Stimulated activated CD8-positive, alpha-beta memory T cell treated with anti-CD3 and anti-CD28 coated beads, Interleukin-12 subunit alpha, Interleukin-12 subunit beta, amount 100 ng/mL, for 24 hours (primary cell): ENCODE measurements around the gene GTF2I.
"Not testable (repeated sequence)": the region's sequence is repeated elsewhere in the genome, so short reads cannot be mapped to it uniquely, and the experiment has no call there.

ENCODE experiments used
- DNase-seq: peaks from one replicate; pipeline ENCODE4 v3.0.0-alpha.2; 2020; ENCODE audit errors: extremely low read depth

Gene GTF2I

DNA sequence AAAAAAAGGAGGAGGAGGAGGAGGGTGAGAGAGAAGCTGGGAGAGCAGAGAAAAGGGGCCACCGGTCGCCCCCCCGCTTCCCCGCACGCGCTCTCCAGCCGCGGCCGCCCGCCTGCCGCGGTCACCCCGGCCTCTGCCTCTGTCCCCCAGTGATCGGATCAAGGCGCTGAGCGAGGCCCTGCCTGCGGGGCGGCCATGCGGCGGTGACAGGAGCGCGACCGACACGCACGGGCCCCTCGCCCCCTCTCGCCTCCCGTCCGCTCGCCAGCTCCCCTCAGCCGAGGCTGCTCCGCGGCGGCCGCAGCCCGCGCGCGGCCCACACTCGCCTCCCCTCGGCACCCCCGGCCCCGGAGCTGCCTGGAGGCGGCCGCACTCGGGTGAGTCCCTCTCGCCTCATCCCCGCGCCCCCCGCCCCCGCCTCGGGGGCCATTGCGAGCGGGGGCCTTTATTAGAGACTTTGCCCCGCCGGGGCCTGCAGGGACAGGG is at the start of gene GTF2I:
TSS of gene GTF2I (plus strand) at position 27 of the 486 bp plus-strand sequence. CDS start 31,411 bp downstream, outside the sequence.
- no peak for DNase-seq

DNA sequence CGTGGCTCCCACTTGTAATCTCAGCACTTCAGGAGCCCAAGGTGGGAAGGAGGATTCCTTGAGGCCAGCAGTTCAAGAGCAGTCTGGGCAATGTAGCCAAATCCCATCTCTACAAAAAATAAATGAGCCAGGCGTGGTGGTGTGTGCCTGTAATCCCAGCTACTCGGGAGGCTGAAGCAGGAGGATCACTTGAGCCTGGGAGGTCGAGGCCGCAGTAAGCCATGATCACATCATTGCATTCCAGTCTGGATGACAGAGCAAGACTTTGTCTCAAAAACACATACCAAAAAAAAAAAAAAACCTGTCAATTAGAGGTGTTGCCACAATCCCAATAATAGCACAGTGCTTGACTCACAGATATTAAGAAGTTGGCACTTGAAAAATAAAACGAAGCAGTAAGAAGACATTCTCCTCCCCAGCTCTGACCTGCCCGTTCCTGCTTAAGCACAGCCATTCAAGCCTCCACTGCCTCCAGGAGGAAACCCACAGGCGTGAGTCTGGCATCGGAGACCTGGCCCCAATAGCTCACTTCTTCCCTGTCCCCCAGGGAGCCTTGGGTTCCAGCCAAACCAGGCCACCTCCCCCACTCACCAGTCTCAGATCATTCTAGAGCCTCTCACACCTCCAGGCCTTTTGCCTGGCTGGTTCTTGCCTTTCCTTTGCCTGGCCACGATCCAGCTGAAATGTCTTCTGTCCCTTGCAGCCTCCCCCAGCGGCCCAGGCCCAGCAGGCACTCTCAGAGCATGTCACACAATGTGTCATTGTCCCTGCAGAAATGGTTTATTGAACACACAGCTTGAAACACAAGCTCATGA is 45.3 kb upstream of the GTF2I start:
- DNase-seq: no peak

DNA sequence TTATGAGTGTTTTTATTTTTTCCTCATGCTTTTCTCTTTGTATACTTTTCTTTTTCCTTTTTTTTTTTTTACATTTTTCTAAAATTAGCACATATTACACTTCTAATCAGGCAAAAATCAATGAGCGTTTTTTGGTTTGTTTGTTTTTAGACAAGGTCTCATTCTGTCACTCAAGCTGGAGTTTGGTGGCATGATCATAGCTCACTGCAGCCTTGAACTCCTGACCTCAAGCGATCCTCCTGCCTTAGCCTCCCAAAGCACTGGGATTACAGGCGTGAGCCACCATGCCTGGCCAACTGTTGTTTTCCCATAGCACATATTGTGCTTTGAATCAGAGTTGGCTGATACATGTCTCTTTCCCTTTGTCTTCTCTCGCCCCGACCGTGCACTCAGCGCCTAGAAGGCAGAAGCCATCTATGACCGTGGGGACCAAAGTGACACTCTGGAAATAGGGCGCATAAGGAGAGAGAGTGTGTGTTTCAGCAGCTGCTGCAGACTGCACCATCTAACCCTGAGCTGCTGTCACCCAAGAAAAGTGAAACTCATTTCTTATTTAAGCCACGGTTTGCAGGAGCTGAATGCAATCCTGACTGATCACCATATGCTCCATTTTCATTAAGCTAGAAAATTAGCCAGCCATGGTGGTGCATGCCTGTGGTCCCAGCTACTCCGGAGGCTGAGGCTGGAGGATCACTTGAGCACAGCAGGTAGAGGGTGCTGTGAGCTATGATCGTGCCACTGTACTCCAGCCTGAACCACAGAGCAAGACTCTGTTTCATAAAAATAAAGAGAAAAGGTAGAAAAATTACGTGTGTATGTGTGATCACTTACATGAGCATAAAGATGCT is 41.4 kb upstream of the GTF2I start:
- DNase-seq: no peak

DNA sequence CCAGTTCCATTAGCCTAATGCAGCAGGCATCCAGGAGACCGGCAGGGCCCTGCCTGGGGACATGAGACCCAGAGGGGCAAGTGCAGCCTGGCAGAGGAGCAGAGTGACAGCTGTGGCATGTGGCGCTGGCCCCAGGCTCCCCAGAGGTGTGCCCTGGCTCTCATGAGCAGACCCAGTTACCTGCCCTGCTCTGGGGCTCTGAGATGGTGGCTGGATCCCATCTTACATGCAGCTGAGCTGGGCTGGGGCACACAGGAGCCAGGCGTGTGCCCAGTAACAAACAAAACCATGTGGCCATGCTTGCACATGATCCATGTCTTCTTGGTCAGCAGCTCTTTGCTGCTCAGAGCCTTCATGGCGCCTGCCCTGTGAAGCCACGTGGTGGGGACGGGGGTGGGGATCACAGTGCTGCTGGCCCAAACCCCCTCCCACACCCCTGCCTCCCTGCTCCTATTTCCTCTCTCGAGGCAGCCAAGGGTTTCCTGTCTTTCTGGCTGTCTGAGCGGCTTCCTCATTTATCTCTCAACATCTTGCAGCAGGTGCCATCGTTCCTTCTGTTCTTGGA is 40.3 kb upstream of the GTF2I start:
- no peak for DNase-seq

DNA sequence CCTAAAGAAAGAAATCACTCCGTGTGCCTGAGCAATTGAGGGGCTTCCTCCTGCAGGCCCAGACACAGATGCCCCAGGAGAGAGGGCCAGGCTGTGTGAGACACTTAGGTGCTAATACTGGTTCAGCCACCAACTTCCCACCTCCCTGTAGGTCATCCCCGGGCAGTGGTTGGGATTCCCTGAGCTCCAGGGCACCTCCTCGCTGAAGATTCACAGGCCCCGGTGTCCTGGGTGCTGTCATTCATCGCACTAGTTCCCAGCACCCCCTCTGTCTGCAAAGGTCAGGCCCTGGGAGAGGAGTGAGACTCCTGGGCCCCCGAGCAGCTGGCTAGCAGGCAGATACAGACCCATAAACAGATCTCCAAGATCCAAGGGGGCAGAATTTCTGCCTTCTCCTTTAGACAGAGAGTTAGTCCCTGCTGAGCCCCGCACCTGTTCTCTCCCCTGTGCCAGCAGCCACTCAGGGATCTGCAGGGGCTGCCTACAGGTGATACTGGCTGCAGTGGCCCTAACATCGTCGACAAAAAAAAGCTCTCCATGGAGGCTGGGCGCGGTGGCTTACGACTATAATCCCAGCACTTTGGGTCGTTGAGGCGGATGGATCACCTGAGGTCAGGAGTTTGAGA is 38.2 kb upstream of the GTF2I start:
- DNase-seq: no peak

DNA sequence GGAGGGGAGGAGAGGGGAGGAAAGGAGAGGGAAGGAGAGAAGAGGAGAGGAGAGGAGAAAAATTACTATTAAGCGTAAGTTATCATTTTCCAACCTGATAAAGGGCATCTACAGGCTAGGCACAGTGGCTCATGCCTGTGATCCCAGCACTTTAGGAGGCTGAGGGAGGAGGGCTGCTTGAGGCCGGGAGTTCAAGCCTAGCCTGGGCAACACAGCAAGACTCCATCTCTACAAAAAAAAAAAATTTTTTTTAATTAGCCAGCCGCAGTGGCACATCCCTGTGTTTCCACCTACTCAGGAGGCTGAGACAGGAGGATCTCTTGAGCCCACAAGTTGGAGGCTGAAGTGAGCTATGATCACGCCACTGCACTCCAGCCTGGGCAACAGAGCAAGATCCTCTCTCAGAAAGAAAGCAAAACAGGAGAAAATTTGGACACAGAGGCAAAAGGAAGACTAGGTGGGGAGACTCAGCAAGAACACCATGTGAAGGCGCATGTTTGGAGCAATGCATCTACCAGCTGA is 35.2 kb upstream of the GTF2I start:
- no peak for DNase-seq

DNA sequence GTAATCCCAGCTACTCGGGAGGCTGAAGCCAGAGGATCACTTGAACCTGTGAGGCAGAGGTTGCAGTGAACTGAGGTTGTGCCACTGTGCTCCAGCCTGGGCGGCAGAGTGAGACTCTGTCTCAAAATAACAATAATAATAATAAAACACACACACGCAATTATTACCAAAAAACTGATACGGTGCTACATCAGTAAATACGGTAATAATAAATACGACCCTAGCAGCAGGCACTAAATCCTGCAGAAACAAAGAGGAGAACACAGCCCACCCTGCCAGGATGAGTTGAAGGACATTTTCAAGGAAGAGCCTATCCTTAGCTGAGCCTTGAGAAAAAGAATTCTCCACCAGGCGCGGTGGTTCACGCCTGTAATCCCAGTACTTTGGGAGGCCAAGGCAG is 34.4 kb upstream of the GTF2I start:
- DNase-seq: no peak

DNA sequence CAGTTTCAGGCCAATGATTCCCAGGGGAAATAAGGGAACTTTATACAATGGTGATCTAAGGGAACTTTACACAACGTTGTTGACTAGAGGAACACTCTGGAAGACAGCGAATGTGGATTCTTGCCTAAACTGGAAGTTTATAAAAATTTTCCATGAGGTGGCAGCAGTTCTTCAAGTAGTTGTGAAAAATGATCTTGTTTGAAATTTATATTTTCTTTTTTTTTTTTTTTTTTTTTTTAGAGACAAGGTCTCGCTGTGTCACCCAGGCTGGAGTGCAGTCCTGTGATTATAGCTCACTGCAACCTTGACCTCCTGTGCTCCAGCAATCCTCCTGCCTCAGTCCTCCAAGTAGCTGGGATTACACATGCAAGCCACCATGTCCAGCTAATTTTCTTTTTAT is 32.1 kb upstream of the GTF2I start:
- DNase-seq: no peak

DNA sequence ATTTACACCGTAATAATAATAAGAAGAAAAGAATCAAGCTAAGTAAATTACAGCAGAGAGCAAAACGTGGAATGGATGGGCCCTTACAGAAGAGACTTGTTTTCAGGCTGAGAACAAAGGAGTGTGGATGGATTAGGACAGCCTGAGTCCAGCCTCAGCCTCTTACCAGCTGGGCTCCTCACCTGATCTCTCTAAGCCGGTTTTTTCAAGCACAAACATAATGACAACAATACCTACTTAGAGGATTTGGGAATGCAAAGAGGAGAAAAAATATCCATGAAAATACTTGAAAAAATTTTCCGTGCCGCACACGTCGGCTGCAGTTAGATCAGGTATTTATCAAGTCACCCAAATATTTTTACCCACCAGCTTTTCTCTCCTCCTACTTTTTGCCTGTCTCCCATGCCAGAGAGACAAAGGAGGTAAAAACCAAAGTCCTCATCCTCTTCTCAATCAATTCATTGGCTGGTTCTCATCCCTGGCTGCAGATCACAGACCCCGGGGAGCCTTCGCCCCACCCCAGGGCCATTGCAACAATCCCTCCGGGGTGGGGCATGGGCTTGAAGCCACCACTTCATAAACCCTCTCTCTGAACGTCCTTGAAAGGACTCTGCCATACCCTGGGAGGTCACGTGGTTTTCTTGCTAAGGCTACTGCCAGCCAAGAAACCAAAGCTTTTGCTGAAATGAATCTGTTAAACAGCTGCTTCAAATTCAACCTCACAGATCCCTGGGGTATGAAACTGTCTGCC is 29.7 kb upstream of the GTF2I start:
- DNase-seq: no peak

DNA sequence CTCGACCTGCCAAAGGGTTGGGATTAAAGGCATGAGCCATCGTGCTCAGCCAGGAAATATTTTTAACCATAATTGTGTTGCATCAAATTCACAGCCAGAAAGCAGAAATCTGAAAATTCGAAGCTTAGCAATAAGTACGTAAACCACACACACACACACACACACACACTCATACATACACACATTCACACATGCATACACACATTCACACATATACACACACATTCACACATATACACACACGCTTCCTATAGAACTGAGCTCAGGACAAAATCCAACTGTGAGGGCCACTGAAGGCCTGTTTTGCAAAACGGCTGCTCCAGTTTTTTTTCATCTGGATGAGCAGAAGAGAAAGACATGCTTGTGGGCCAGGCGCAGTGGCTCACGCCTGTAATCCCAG is 25.0 kb upstream of the GTF2I start:
- DNase-seq: no peak

DNA sequence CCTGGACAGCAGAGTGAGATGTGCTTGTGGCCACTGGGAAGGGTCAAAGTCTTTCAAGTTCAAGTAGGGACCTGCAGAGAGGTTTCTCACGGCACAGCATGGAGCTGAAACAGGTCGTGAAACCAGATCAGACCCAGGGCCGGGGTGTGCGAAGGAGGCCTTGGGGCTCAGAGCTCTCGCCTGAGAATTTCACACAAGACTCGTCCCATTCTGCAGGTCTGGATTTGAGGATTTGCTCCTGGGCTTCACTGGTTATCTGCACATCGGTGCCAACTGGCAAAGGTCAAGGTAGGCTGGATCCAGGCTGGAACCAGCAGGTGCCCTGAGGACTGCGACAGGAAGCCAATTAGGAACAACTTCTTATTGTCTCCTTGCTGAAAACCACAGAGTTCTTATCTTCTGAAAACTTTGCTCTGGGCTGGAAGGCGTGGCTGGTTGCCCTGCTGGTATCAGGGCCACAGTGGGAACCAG is 24.0 kb upstream of the GTF2I start:
- DNase-seq: no peak

DNA sequence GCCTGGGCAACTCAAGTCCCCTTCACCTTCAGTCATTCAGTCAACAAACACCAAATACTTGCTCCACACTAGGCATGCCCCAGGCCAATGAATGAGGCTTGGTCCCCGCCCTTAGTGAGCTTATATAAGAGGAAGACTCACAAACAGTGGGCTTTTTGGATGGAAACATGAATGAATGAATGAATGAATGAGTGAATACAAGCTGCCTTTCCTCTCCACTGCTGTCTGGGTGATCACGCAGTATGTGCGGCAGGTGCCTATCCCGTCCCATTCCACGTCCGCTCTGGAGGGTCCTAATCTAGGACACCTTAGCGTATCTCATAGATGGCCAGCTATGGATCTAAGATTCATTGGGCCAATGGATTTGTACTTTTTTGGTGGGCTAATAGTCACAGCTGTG is 19.8 kb upstream of the GTF2I start:
- DNase-seq: no peak

DNA sequence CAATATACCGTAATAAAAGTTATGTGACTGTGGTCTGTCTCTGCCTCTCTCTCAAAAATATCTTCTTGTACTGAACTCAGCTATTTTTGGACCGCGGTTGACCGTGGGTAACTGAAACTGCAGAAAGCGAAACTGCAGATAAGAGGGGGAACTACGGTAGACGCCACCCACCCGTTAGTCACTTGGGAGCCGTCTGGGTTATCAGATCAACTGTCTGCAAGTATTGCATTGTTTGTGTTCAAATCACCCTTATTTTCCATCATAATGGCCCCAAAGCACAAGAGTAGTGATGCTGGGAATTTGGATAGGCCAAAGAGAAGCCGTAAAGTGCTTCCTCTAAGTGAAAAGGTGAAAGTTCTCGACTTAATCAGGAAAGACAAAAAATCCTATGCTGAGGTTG is 7.5 kb upstream of the GTF2I start:
- DNase-seq: not testable (repeated sequence)

DNA sequence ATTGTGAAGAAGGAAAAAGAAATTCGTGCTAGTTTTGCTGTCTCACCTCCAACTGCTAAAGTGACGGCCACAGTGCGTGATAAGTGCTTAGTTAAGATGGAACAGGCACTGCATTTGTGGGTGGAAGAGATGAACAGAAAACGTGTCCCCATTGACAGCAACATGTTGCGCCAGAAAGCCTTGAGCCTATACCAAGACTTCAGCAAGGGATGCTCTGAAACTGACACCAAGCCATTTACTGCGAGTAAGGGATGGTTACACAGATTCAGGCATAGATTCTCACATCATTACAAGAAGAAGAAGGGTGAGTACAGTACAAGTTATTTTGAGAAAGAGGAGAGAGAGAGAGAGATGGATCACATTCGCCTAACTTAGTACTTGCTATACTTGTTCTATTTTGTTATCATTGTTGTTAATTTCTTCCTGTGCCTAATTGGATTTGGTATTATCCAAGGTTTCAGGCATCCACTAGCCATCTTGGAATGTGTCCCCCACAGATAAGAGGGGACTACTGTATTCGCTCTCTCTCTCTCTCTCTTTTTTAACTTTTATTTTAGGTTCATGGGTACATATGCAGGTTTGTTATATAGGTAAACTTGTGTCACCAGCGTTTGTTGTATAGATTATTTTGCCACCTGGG is 6.9 kb upstream of the GTF2I start:
- DNase-seq: not testable (repeated sequence)

DNA sequence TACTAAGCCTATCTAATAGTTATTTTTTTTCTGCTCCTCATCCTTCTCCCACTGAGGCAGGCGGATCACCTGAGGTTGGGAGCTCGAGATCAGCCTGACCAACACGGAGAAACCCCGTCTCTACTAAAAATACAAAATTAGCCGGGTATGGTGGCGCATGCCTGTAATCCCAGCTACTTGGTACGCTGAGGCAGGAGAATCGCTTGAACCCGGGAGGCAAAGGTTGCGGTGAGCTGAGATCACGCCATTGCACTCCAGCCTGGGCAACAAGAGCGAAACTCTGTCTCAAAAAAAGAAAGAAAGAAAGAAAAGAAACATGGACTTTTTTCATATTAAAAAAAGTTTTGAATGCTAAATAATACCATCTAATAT is 6.4 kb upstream of the GTF2I start:
- DNase-seq: not testable (repeated sequence)

DNA sequence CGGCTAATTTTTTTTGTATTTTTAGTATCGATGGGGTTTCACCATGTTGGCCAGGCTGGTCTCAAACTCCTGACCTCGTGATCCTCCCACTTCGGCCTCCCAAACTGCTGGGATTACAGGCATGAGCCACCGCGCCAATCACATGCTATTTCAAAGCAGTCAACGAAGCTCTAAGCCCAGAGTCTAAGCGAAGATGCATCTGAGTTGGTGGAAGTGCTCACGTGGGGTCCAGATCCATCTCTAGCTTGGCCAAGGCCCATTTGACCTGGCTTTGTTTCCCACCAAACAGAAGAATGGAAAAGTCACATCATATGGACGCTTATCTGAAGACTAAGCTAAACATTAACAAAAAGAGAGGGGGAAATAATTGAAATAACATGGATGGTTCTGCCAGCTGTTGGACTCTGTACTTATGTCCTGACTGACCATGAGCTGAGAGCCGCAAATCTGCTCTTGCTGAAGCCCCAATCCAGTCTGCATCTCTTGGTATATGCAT is 3.8 kb upstream of the GTF2I start:
- DNase-seq: no peak

DNA sequence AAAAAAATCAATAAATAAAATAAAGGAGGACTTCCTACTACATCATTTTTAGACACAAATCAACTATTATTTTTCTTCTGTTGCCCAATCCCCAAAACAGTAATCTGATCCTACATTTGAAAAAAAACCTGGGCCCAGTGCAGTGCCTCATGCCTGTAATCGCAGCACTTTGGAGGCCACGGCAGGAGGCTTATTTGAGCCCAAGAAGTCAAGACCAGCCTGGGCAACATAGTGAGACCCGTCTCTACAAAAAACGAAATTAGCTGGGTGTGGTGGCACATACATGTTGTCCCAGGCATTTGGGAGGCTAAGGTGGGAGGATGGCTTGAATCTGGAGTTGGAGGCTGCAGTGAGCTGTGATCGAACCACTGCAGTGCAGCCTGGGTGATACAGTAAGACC is 2.7 kb upstream of the GTF2I start:
- no peak for DNase-seq

DNA sequence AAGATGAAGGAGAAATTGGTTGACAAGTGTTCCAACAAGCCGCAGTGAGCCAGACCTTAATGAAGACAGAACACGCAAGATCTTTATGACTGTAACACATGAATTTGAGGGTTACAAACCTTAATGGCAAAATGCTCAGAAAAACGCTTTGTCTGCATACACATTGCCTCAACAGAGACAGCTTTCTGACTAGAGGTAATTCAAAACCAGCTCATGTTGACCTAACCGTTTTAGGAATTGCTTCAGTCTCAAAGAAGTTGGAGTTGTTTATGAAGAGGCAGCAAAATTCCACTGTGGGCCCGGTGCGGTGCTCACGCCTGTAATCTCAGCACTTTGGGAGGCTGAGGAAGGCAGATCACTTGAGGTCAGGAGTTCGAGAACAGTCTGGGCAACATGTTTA is 2.2 kb upstream of the GTF2I start:
- DNase-seq: no peak

DNA sequence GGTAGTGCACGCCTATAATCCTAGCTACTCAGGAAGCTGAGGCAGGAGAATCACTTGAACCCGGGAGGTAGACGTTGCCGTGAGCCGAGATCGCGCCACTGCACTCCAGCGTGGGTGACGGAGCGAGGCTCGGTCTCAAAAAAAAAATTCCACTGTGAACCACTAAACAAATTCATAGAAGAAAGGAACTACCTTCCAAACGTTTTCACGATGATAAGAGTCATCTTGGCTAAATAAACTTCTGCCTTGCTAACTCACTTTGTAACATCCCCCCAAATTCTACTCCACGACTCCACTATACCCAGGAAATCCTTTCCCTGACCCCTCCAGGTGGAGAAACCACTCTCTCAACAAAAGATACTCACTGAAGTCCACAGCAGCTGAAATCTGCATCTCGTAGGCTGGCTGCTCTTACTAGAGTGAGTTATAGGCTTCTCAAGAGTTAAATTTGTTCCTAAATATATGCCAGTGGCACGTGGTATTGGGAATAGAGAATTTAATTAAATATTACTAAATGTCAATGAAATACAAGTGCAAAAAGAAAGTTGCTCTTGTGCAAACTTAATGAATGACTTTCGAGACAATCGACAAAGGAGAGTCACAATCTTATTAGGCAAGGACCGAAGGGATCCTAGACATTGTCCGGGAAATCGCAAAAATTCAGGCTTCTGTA is 1.6 kb upstream of the GTF2I start:
- no peak for DNase-seq

DNA sequence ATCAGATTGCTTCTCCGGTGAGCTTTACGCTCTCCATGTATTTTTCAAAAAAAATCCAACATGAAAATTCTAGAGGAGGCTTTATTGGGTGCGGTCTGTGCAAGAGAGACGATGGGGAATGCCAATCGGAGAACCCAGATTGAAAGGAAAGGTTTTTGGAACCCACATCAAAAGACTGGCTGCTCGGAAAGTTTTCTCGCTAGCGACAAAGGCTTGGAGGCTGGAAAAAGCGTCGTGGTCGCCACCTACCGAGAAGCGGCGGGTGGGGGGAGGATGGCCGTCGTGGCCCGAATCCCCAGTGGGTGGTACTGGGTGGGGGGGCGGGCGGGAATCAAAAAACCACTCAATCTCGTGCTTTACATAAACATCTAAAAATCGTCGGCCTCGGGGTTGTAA is 1.1 kb upstream of the GTF2I start:
- DNase-seq: no peak
